WERI-Rb-1 (cell line): Measurements from ENCODE around the gene YJU2.

Experiments
- DNase-seq: peaks from one replicate; pipeline ENCODE4 v3.0.0-alpha.2; 2020
- H3K27ac ChIP-seq: fragments of 250-450 bp; sonication (Bioruptor Pico); 2 replicates; pipeline ENCODE4 v1.5.1; 2020; ENCODE audit warnings: mild to moderate bottlenecking, moderate library complexity
- H3K27me3 ChIP-seq: fragments of 250-450 bp; sonication (Bioruptor Pico); 2 replicates; pipeline ENCODE4 v1.5.1; 2021; ENCODE audit warnings: mild to moderate bottlenecking, low read depth, moderate library complexity; ENCODE audit not compliant: insufficient read depth, severe bottlenecking
- H3K36me3 ChIP-seq: fragments of 250-450 bp; sonication (Bioruptor Pico); 2 replicates; pipeline ENCODE4 v1.5.1; 2020; ENCODE audit warnings: mild to moderate bottlenecking, moderate library complexity
- H3K4me3 ChIP-seq: 2 replicates; pipeline ENCODE4 v1.5.1; 2011; ENCODE audit warnings: low read depth, mild to moderate bottlenecking, control low read depth, low read length
- H3K9me3 ChIP-seq: fragments of 250-450 bp; sonication (Bioruptor Pico); 2 replicates; pipeline ENCODE4 v1.5.1; 2021; ENCODE audit warnings: mild to moderate bottlenecking, moderate library complexity; ENCODE audit not compliant: severe bottlenecking
- CTCF ChIP-seq: IDR thresholded peaks from 2 replicates; pipeline ENCODE4 v1.5.1; 2011; ENCODE audit warnings: low read depth, mild to moderate bottlenecking, control low read depth, inconsistent platforms, low read length

YJU2 gene

GRCh38 chr19:4246767-4247593 lies at the start of gene YJU2:
TSS of gene YJU2 (plus strand) at chr19:4247080. CDS start at chr19:4247147, 67 bp downstream.
- Histone ChIP-seq H3K27ac (peak within 1 kb of the TSS; percentile 92), H3K36me3 (peaks cover 24% of the 10 kb centered on the region), H3K27me3 (no peaks in the 10 kb centered on the region), H3K4me3 (peak within 1 kb of the TSS; percentile 87), H3K9me3 (peaks cover 7% of the 10 kb centered on the region)
- peak; percentile 99 for DNase-seq
- peak; percentile 37; the same call in 1 of the 2 replicates for TF ChIP-seq CTCF

- peaks cover 5% of the 10 kb centered on the region for H3K27me3 ChIP-seq
- DNase-seq: no peak
- no peak for TF ChIP-seq CTCF
- H3K9me3 ChIP-seq: no peaks in the 10 kb centered on the region
- H3K36me3 ChIP-seq: no peaks in the 10 kb centered on the region
- H3K27ac ChIP-seq: no peak overlapping the region
- H3K4me3 ChIP-seq: no peak overlapping the region
Measured at GRCh38 chr19:4197228-4197624, 49.7 kb upstream of the YJU2 start.

- Histone ChIP-seq H3K36me3 (no peaks in the 10 kb centered on the region), H3K4me3 (peak overlapping the region; percentile 39), H3K27me3 (peaks cover 5% of the 10 kb centered on the region), H3K9me3 (no peaks in the 10 kb centered on the region), H3K27ac (no peak overlapping the region)
- TF ChIP-seq CTCF: no peak
- peak; percentile 31 for DNase-seq
Measured at GRCh38 chr19:4197625-4198466, 49.0 kb upstream of the YJU2 start.

GRCh38 chr19:4198467-4199126 lies 48.3 kb upstream of the YJU2 start:
- peaks cover 5% of the 10 kb centered on the region for H3K27me3 ChIP-seq
- peak overlapping the region; percentile 39 for H3K4me3 ChIP-seq
- no peaks in the 10 kb centered on the region for H3K36me3 ChIP-seq
- no peak for DNase-seq
- no peaks in the 10 kb centered on the region for H3K9me3 ChIP-seq
- H3K27ac ChIP-seq: no peak overlapping the region
- TF ChIP-seq CTCF: no peak

- Histone ChIP-seq H3K36me3 (no peaks in the 10 kb centered on the region), H3K9me3 (no peaks in the 10 kb centered on the region), H3K27ac (no peak overlapping the region), H3K4me3 (no peak overlapping the region), H3K27me3 (peaks cover 5% of the 10 kb centered on the region)
- DNase-seq: no peak
- TF ChIP-seq CTCF: no peak
Measured at GRCh38 chr19:4199699-4200293, 47.1 kb upstream of the YJU2 start.
